ENCODE data around the gene SERINC4. TPM values are rescaled to one million over a fixed set of nuclear protein-coding genes. Genes with fewer than 3 reads are reported as not detected.

The SERINC4 gene
- 0.17 and 0.26 TPM in 2 replicates for total RNA-seq (2021)
- long read RNA-seq: 0 reads

GRCh38 chr15:43799945-43800285 lies at the start of gene SERINC4:
TSS of gene SERINC4 (minus strand) at chr15:43800220. CDS start at chr15:43799986, 234 bp downstream.
- no peaks in the 10 kb centered on the region; the same call in 1 of the 2 replicates for H3K27me3 Mint-ChIP-seq (ENCODE audit: low read depth)
- Histone ChIP-seq H3K79me2 (ENCODE audit: insufficient read depth, low read length) (no peaks in the 10 kb centered on the region), H2BK5ac (ENCODE audit: insufficient read length, low read length) (no peak within 1 kb of the TSS), H2BK12ac (ENCODE audit: insufficient read length, low read depth, low read length) (no peak within 1 kb of the TSS), H3K79me1 (ENCODE audit: insufficient read depth, low read depth, low read length, poor library complexity, severe bottlenecking) (no peaks in the 10 kb centered on the region), H4K91ac (ENCODE audit: insufficient read length, low read depth, low read length) (no peak within 1 kb of the TSS), H3K4me2 (ENCODE audit: insufficient read depth, insufficient read length, low read length) (peak within 1 kb of the TSS; percentile 99), H3K23ac (ENCODE audit: insufficient read length, low read depth, low read length) (no peak within 1 kb of the TSS), H2BK15ac (ENCODE audit: low read depth, low read length) (no peak within 1 kb of the TSS), H4K5ac (ENCODE audit: insufficient read length, low read depth, low read length) (no peak within 1 kb of the TSS), H3K9ac (ENCODE audit: extremely low read depth, insufficient read length, low read length) (peak within 1 kb of the TSS; percentile 82), H3K56ac (ENCODE audit: insufficient read length, low read depth, low read length) (no peak within 1 kb of the TSS), H2BK120ac (ENCODE audit: low read depth, low read length, poor library complexity, severe bottlenecking) (no peak within 1 kb of the TSS), H3K23me2 (ENCODE audit: insufficient read length, low read depth, low read length, poor library complexity, severe bottlenecking) (peaks cover 4% of the 10 kb centered on the region), H3K4ac (ENCODE audit: low read depth, low read length) (no peak within 1 kb of the TSS), H3K18ac (ENCODE audit: insufficient read length, low read depth, low read length) (no peak within 1 kb of the TSS), H2AK5ac (ENCODE audit: insufficient read length, low read length) (no peak within 1 kb of the TSS), H3K14ac (ENCODE audit: insufficient read depth, low read length) (peak within 1 kb of the TSS; percentile 41; the same call in 1 of the 2 replicates), H4K8ac (replicated peaks; ENCODE audit: insufficient read length, low read depth, low read length) (no peak within 1 kb of the TSS), H3K27me3 (ENCODE audit: insufficient read depth, low read length) (no peaks in the 10 kb centered on the region), H3K4me1 (ENCODE audit: insufficient read depth, low read length) (peaks cover 7% of the 10 kb centered on the region; the same call in 1 of the 2 replicates), H3K9me3 (ENCODE audit: control insufficient read depth, low read depth, low read length) (no peaks in the 10 kb centered on the region), H3K27ac (ENCODE audit: insufficient read length, low read depth, low read length) (no peak within 1 kb of the TSS), H2AFZ (ENCODE audit: low read length) (no peak within 1 kb of the TSS), H2BK20ac (ENCODE audit: low read depth, low read length, poor library complexity, severe bottlenecking) (no peak within 1 kb of the TSS), H3T11ph (ENCODE audit: low read length) (no peak within 1 kb of the TSS), H4K20me1 (ENCODE audit: control insufficient read depth, insufficient read depth, insufficient read length) (no peaks in the 10 kb centered on the region)
- no peak for DNase-seq
- peak within 1 kb of the TSS; percentile 99 for H3K4me3 Mint-ChIP-seq
- peaks cover 41 to 81% (median 55%) of the 10 kb centered on the region in 3 experiments for H3K36me3 Mint-ChIP-seq (ENCODE audit: insufficient read depth in 1 of 3, low read depth in 3 of 3)
- peaks cover 54 to 59% of the 10 kb centered on the region in 2 experiments for H3K4me1 Mint-ChIP-seq
- no peak for TF ChIP-seq CTCF (conservative IDR thresholded peaks at IDR 0.05)
- no peaks in the 10 kb centered on the region for H3K9me3 Mint-ChIP-seq
- H3K27ac Mint-ChIP-seq: peak within 1 kb of the TSS; percentile 97 to 100 (median 98)
- no CpG with 5 or more reads among the region's 8 CpGs for WGBS (ENCODE audit: extremely low coverage, insufficient read length, low lambda C conversion rate)

Measured in H9 (cell line).